Osteoblast (primary cell): ENCODE results near the gene FHIP1B. TPM values are rescaled to one million over a fixed set of nuclear protein-coding genes. Genes with fewer than 3 reads are reported as not detected.

Experiments
- DNase-seq: peaks from one replicate; pipeline ENCODE4 v3.0.0; 2011; ENCODE audit warnings: low spot score, mixed read lengths; ENCODE audit not compliant: insufficient read length; ENCODE audit errors: missing footprints
- H2AFZ ChIP-seq: 2 replicates; pipeline ENCODE4 v1.6.0; 2011; ENCODE audit warnings: mild to moderate bottlenecking, low read length
- H3K27ac ChIP-seq: 2 replicates; pipeline ENCODE4 v1.5.1; 2011; ENCODE audit warnings: mild to moderate bottlenecking, low read depth, low read length, moderate library complexity
- H3K27me3 ChIP-seq: 2 replicates; pipeline ENCODE4 v1.6.0; 2012; ENCODE audit warnings: mild to moderate bottlenecking, control low read depth, inconsistent platforms, low read length, moderate library complexity; ENCODE audit not compliant: insufficient read depth
- H3K36me3 ChIP-seq: 2 replicates; pipeline ENCODE4 v1.5.1; 2011; ENCODE audit warnings: mild to moderate bottlenecking, low read length, control low read depth, moderate library complexity; ENCODE audit not compliant: insufficient read depth
- H3K4me1 ChIP-seq: 2 replicates; pipeline ENCODE4 v1.5.1; 2011; ENCODE audit warnings: mild to moderate bottlenecking, low read length, control low read depth, moderate library complexity; ENCODE audit not compliant: insufficient read depth
- H3K4me2 ChIP-seq: 2 replicates; pipeline ENCODE4 v1.6.0; 2011; ENCODE audit warnings: mild to moderate bottlenecking, low read length; ENCODE audit not compliant: insufficient read depth
- H3K4me3 ChIP-seq: fragments of 200-600 bp; sonication (generic); 3 replicates; pipeline ENCODE4 v1.5.1; 2012; ENCODE audit warnings: mild to moderate bottlenecking, low read length, inconsistent platforms; ENCODE audit not compliant: insufficient read depth
- H3K79me2 ChIP-seq: 2 replicates; pipeline ENCODE4 v1.6.0; 2012; ENCODE audit warnings: mild to moderate bottlenecking, low read length, control low read depth, inconsistent platforms; ENCODE audit not compliant: insufficient read depth
- H3K9me3 ChIP-seq: 2 replicates; pipeline ENCODE4 v1.5.1; 2011; ENCODE audit warnings: low read depth, low read length, control low read depth
- H4K20me1 ChIP-seq: 2 replicates; pipeline ENCODE4 v1.6.0; 2012; ENCODE audit warnings: mild to moderate bottlenecking, low read length, control low read depth; ENCODE audit not compliant: insufficient read depth
- CTCF ChIP-seq: IDR thresholded peaks from 2 replicates; pipeline ENCODE4 v1.5.1; 2011; ENCODE audit warnings: mild to moderate bottlenecking, low read depth, low read length, moderate library complexity; ENCODE audit errors: extremely low read depth
- total RNA-seq: library from RNA; depleted of rRNA; stranded (reverse); fragments of >200 nt; gene quantifications from 2 replicates; pipeline ENCODE4 v1.2.3, GENCODE V29; 2012

FHIP1B gene
- total RNA-seq, 1 donor = 15.6 TPM

GRCh38 chr11:6225896-6226295, 8.5 kb downstream of the FHIP1B start:
- Histone ChIP-seq H3K79me2 (peaks cover 61% of the 10 kb centered on the region), H3K4me2 (no peak overlapping the region)

DNA sequence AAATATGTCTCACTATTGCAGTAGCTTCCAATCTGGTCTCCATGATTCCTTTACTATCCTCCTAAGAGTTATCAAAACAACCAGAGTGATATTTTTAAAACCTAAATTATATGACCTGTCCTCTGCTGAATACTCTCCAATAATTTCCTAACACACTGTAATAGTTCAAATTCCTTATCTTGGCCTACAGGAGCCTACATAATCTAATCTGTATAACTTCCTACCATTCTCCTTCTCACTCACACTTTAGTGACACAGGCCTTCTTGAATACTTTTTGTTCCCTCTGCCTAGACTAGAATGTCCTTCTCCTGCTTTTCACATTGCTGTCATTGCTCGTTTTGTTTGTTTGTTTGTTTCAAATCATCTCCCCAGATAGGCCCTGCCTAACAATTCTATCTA, 9.4 kb downstream of the FHIP1B start:
- no peaks in the 10 kb centered on the region for H3K9me3 ChIP-seq
- peaks cover 31% of the 10 kb centered on the region for H3K36me3 ChIP-seq
- no peak for DNase-seq
- peaks cover 9% of the 10 kb centered on the region for H4K20me1 ChIP-seq
- peaks cover 57% of the 10 kb centered on the region for H3K79me2 ChIP-seq
- TF ChIP-seq CTCF = no peak
- no peak overlapping the region for H2AFZ ChIP-seq
- no peak overlapping the region for H3K27ac ChIP-seq
- H3K4me2 ChIP-seq = no peak overlapping the region
- no peaks in the 10 kb centered on the region for H3K27me3 ChIP-seq
- H3K4me1 ChIP-seq = no peaks in the 10 kb centered on the region
- H3K4me3 ChIP-seq = no peak overlapping the region

More at GRCh38 chr11:6225896-6226295, 8.5 kb downstream of the FHIP1B start:
- no peak overlapping the region for H3K4me3 ChIP-seq
- H3K4me1 ChIP-seq = no peaks in the 10 kb centered on the region
- H3K27me3 ChIP-seq = no peaks in the 10 kb centered on the region
- no peak for TF ChIP-seq CTCF
- no peak for DNase-seq
- no peak overlapping the region for H2AFZ ChIP-seq
- peaks cover 25% of the 10 kb centered on the region for H3K36me3 ChIP-seq
- peaks cover 9% of the 10 kb centered on the region for H4K20me1 ChIP-seq
- no peaks in the 10 kb centered on the region for H3K9me3 ChIP-seq
- H3K27ac ChIP-seq = no peak overlapping the region

DNA sequence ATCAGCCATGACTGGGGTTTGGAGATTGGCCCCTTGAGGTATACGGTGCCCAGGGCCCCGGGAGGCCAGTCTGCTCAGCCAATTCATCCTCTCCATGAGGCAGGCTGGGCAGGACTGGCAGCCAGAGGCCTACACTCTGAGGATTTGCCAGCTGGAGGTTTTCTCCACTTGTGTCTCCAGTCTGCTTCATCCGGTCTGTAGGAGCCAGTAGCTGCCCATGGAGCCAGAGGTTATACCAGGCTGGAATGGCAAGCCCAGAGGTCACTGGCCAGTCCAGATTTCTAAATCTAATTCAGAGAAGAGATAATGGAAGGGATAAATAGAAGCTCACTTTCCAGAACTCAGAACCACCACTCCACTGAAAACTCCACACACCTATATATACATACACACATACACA, 10.0 kb downstream of the FHIP1B start:
- Histone ChIP-seq H4K20me1 (peaks cover 8% of the 10 kb centered on the region), H3K27ac (no peak overlapping the region), H3K4me2 (no peak overlapping the region), H3K27me3 (no peaks in the 10 kb centered on the region), H3K4me3 (no peak overlapping the region), H3K79me2 (peaks cover 51% of the 10 kb centered on the region), H2AFZ (no peak overlapping the region), H3K36me3 (peaks cover 35% of the 10 kb centered on the region), H3K9me3 (no peaks in the 10 kb centered on the region), H3K4me1 (peaks cover 5% of the 10 kb centered on the region)
- TF ChIP-seq CTCF = no peak
- DNase-seq = no peak

- no peak for TF ChIP-seq CTCF
- Histone ChIP-seq H2AFZ (no peak overlapping the region), H3K27me3 (no peaks in the 10 kb centered on the region), H3K4me2 (no peak overlapping the region), H3K79me2 (peaks cover 45% of the 10 kb centered on the region), H3K36me3 (peaks cover 37% of the 10 kb centered on the region), H3K27ac (no peak overlapping the region), H3K9me3 (no peaks in the 10 kb centered on the region), H4K20me1 (peaks cover 9% of the 10 kb centered on the region), H3K4me1 (peaks cover 9% of the 10 kb centered on the region), H3K4me3 (no peak overlapping the region)
- no peak for DNase-seq
Measured at GRCh38 chr11:6223854-6224253, 10.6 kb downstream of the FHIP1B start.
